Measurements from ENCODE around the gene TOP2B. TPM values are rescaled to one million over a fixed set of nuclear protein-coding genes. Genes with fewer than 3 reads are reported as not detected.

The TOP2B gene
- total and polyA plus RNA-seq, 5 experiments from 2014 or later = 65.7 to 199 (median 122) TPM

DNA sequence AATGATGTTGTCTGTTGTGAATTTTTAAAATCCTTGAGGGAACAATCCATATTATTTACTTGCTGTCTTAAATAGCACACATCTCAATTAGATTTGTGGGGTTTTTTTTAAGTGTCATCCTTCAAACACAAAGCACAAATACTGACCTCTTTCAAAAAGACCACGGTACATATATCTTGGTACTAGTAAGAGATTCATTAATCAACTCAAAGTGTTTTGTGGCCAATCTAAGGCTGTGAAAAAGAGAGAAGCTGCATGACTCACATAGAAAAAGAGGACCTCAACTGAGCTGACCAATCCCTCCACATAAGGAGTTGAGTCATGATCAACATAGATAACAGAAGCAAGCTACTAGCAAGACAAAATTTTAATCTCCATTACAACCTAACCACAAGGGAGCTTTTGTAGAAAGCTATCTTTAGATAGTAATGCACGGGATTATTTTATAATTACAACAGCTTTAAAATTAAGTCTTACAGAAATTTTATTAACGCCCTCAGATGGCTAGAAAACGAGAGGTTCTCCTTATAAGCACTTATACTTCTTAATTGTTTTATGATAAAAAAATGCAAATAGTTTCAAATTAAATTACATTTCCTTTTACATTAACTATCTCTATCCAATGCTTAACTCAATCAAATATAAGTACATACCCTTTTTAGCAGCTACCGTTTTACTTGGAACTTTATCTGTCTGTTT lies 60.5 kb downstream of the TOP2B start:
- Mint-ChIP-seq H3K4me3 (no peak overlapping the region), H3K27ac (peak overlapping the region in 6 of 10 donors; percentile 17 to 75 (median 51)), H3K9me3 (no peaks in the 10 kb centered on the region), H3K27me3 (no peaks in the 10 kb centered on the region), H3K36me3 (peaks cover 0 to 90% (median 21%) of the 10 kb centered on the region in 3 donors), H3K4me1 (peaks cover 0 to 7% (median 1%) of the 10 kb centered on the region in 4 donors)
- DNase-seq (no peak), ATAC-seq (no peak)
- POLR2A ChIA-PET = no interaction called here

DNA sequence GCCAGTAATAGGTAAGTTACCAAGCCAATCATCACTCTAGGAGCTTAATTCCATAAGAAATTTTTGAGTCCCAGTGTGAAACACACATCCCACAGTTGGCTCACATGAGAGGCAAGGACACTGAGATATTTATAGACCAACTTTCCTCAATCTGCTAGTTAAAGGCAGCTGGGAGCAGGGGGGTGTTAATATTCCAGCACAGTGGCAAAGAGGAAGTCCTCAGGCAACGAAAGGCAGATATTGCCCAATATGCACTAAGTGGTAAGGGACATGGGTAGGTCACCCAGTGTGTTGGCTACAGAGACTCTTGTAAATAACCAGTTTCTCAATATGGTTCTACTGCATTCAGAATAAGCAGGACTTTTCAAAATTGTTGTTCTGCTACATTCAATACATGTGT lies 61.0 kb downstream of the TOP2B start:
- ATAC-seq (no peak), DNase-seq (no peak)
- Mint-ChIP-seq H3K9me3 (no peaks in the 10 kb centered on the region), H3K4me3 (no peak overlapping the region), H3K27ac (peak overlapping the region in 7 of 10 donors; percentile 15 to 79 (median 50)), H3K36me3 (peaks cover 2 to 92% (median 21%) of the 10 kb centered on the region in 3 donors), H3K27me3 (no peaks in the 10 kb centered on the region), H3K4me1 (peaks cover 0 to 7% (median 1%) of the 10 kb centered on the region in 4 donors)
- POLR2A ChIA-PET = no interaction called here

DNA sequence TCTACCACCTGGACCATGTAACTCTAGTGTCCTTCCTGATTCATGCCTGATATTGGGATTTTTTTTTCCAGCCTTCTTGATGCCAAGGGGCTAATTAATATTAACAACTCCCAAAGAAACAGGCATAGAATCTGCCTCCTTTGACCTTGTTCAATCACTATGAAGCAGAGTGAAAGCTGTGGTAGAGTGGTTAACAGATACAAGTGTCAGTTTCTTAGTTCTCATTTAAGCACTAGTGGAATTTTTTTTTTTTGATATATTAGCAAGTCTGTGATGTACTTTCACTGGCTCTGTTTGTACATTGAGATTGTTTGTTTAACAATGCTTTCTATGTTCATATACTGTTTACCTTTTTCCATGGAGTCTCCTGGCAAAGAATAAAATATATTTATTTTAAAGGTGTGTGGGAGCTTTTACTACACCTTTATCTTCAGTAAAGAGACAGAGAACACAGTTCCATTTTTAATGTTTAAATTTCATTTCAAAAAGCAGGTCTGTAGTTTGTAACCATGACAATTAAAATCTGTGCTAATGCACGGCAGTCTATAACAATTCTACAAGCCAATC lies 67.1 kb downstream of the TOP2B start:
- no peak for DNase-seq
- ATAC-seq = no peak
- no peaks in the 10 kb centered on the region for H3K9me3 Mint-ChIP-seq
- no peaks in the 10 kb centered on the region for H3K27me3 Mint-ChIP-seq
- POLR2A ChIA-PET = no interaction called here
- peaks cover 3 to 65% (median 4%) of the 10 kb centered on the region in 3 donors for H3K36me3 Mint-ChIP-seq
- no peak overlapping the region for H3K4me3 Mint-ChIP-seq
- peak overlapping the region in 4 of 10 donors; percentile 22 to 63 (median 40) for H3K27ac Mint-ChIP-seq
- peaks cover 0 to 7% (median 5%) of the 10 kb centered on the region in 4 donors for H3K4me1 Mint-ChIP-seq

DNA sequence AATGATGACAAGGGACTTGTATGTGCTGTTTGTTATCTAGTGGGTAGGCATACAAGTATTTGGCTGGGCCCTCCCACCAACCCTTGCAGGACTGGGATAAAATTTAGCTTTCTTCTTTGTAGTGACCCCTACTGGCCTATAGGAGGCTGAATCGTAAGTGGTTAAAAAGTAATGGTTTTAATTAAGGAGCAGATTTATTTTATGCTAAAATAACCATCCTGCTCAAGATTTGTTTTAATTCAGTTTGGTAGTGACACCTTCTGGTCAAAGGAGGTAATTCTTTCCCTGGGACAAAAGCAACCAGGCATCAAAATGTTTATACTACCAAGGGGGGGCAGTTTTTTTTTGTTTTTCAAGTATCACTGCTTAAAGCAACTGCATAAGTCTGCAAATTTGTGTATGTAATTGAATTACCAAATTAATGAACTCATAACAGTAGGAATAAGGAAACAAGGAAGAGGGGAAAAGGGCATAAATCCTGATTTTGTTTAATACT lies 70.7 kb downstream of the TOP2B start:
- DNase-seq (peak in 5 of 10 donors; percentile 7 to 39 (median 17)), ATAC-seq (peak; percentile 54 to 58)
- H3K9me3 Mint-ChIP-seq = no peaks in the 10 kb centered on the region
- POLR2A ChIA-PET = no interaction called here
- H3K36me3 Mint-ChIP-seq = peaks cover 0 to 31% (median 4%) of the 10 kb centered on the region in 3 donors
- H3K27ac Mint-ChIP-seq = peak overlapping the region in 8 of 10 donors; percentile 1 to 83 (median 56)
- no peak overlapping the region for H3K4me3 Mint-ChIP-seq
- H3K4me1 Mint-ChIP-seq = peaks cover 0 to 7% (median 5%) of the 10 kb centered on the region in 4 donors
- H3K27me3 Mint-ChIP-seq = no peaks in the 10 kb centered on the region

DNA sequence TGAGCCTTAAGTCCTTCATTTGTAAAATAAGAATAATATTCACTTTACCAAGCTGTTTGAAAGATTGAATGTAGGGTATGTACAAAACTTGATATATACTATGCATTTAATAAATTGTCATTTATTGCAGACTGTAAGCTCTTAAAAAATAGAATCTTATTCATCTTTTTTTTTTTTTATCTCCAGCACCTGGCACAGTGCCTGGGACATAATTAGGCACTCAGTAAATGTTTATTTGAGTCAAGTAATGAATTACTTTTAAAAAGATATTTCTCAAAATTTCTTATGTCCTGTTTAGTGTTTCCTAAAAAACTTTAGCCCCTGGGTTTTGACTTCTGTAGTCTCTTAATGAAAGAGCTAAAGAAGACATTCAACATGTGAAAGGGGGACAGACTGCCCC lies 71.7 kb downstream of the TOP2B start:
- POLR2A ChIA-PET = interaction anchor here (0.7 kb wide), 1 partner anchor 20 kb away, joined by 3 read pairs; no protein-coding TSS in a partner anchor
- peak overlapping the region in 6 of 10 donors; percentile 47 to 83 (median 64) for H3K27ac Mint-ChIP-seq
- no peak overlapping the region for H3K4me3 Mint-ChIP-seq
- H3K9me3 Mint-ChIP-seq = no peaks in the 10 kb centered on the region
- H3K36me3 Mint-ChIP-seq = peaks cover 0 to 20% (median 0%) of the 10 kb centered on the region in 3 donors
- DNase-seq (no peak), ATAC-seq (no peak)
- peaks cover 0 to 7% (median 5%) of the 10 kb centered on the region in 4 donors for H3K4me1 Mint-ChIP-seq
- no peaks in the 10 kb centered on the region for H3K27me3 Mint-ChIP-seq

DNA sequence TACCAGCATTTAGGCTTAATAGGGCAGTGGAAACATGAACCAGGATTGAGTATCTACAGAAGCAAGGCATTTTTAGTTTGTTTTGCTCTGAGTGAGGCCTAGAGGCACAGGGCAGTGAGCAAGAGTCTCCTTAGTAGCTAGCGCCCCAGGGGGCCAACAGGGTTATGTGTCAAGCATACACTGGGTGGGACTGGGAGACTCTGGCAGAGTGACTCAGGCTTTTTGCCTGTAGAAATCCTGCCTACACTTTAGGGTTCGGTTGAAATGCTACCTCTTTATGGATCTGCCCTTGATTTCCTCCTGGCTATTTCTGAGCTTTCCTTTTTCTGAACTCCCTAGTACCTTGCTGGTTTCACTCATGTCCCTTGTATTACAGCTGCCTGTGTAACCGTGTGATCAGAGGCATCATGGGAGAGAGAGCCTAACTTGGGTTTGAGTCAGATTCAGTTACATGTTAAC lies 72.2 kb downstream of the TOP2B start:
- Mint-ChIP-seq H3K36me3 (peaks cover 0 to 17% (median 0%) of the 10 kb centered on the region in 3 donors), H3K4me3 (no peak overlapping the region), H3K27me3 (no peaks in the 10 kb centered on the region), H3K4me1 (peaks cover 0 to 7% (median 5%) of the 10 kb centered on the region in 4 donors), H3K9me3 (no peaks in the 10 kb centered on the region), H3K27ac (peak overlapping the region in 5 of 10 donors; percentile 47 to 86 (median 63))
- ATAC-seq (peak; percentile 35 to 44), DNase-seq (no peak)
- POLR2A ChIA-PET = interaction anchor here (0.7 kb wide), 1 partner anchor 20 kb away, joined by 3 read pairs; no protein-coding TSS in a partner anchor

DNA sequence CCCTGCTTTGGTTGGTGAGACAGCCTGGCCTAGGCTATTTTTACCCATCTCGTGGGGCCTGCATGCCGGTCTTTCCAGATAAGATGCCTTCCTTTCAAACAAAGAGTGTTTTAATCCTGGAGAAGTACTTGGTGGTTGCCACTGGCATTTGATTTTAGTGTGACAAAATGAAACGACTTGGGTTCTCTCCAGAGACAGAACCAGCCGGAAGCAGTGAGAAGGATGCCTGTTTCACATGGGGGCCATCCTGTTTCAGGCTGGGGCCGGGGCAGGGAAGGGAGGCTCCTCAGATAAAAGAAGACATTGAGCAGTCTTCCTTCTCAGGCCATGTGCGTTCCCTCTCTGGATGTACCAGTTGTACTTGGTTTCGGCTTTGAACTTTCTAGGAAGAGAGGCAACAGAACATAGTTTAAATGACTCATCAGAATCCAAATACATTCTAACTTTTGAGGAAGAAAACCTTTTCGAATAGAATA lies 74.9 kb downstream of the TOP2B start:
- POLR2A ChIA-PET = no interaction called here
- Mint-ChIP-seq H3K36me3 (no peaks in the 10 kb centered on the region), H3K4me3 (no peak overlapping the region), H3K4me1 (peaks cover 0 to 7% (median 5%) of the 10 kb centered on the region in 4 donors), H3K9me3 (no peaks in the 10 kb centered on the region), H3K27ac (no peak overlapping the region), H3K27me3 (peaks cover 0 to 1% (median 0%) of the 10 kb centered on the region in 5 donors)
- no peak for DNase-seq
- no peak for ATAC-seq

DNA sequence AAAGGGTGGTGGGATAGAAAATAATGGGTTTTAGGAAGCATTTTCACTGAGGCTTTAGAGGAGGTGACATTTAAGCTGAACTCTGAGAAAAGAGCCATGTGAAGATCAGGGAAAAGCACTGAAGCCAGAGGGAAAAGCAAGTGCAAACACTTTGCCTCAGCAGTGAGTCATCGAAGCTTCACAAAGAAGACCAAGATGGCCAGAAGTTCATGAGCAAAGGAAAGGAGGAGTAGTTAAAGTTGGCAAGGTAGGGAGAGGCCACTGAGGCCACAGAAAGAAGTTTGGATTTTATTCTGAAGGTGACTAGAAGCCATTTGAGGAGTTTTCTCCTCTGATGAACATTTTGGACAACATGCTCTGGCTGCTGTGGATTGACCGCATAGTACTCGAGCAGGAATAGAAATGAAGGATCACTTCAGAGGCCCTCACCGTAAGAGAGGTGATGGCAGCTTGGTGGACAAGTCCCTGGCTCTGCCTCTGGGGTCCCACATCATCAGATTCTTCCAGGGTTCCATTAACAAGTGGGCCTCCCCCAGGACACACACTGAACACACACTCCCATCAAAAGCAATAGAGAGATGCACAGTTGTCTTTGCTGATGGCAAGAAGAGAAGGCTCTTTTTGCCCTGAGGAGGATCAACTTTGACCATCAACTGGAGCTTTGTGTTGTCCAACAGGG lies 75.5 kb downstream of the TOP2B start:
- peaks cover 0 to 6% (median 3%) of the 10 kb centered on the region in 4 donors for H3K4me1 Mint-ChIP-seq
- peaks cover 0 to 1% (median 0%) of the 10 kb centered on the region in 5 donors for H3K27me3 Mint-ChIP-seq
- ATAC-seq = no peak
- no peaks in the 10 kb centered on the region for H3K36me3 Mint-ChIP-seq
- DNase-seq = no peak
- H3K4me3 Mint-ChIP-seq = no peak overlapping the region
- no peaks in the 10 kb centered on the region for H3K9me3 Mint-ChIP-seq
- POLR2A ChIA-PET = no interaction called here
- no peak overlapping the region for H3K27ac Mint-ChIP-seq

DNA sequence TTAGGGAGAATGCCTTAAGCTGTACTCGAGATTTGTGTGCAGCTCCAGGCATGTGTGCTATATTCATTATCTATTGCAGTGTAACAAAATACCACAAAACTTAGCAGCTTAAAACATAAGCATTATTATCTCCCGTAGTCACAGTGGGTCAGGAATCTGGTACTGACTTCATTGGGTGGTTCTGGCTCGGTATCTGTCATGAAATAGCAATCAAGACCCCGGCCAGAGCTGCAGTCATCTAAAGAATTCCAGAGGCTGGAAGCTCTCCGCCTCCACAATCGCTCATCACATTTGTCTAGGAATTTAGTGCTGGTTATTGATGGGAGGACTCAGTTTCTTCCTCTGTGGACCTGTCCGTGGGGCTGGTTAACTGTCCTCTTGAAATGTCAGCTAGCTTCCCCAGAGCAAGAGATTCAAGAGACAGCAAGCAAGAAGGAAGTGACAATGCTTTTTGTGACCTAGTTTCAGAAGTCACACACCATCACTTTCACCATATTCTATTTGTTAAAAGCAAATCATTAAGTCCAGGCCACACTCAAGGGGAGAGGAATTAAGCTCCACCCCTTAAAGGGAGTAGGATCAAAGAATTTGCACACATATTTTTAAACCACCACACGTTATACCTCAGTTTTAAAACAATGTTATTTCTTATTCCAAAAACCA lies 76.1 kb downstream of the TOP2B start:
- H3K9me3 Mint-ChIP-seq = no peaks in the 10 kb centered on the region
- H3K4me1 Mint-ChIP-seq = peaks cover 0 to 3% (median 0%) of the 10 kb centered on the region in 4 donors
- no peak for ATAC-seq
- H3K36me3 Mint-ChIP-seq = no peaks in the 10 kb centered on the region
- no peak overlapping the region for H3K4me3 Mint-ChIP-seq
- POLR2A ChIA-PET = no interaction called here
- H3K27ac Mint-ChIP-seq = no peak overlapping the region
- peaks cover 0 to 5% (median 0%) of the 10 kb centered on the region in 5 donors for H3K27me3 Mint-ChIP-seq
- DNase-seq = no peak

DNA sequence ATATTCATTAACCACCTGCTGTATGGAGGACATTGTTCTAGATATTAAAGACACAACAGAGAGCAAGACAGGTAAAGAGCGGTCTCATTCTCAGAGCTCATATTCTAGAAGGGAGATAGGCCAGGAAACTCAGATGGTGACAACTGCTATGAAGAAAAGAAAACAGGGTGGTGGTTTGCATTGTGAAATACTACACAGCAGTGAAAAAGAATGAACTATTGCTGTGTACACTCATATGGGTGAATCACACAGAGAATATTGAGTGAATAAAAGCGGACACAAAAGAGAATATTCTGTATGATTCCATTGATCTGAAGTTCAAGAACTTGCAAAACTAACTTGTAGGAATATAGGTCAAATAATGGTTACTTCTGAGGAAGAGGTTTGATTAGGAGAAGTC lies 76.7 kb downstream of the TOP2B start:
- H3K27me3 Mint-ChIP-seq = peaks cover 0 to 5% (median 1%) of the 10 kb centered on the region in 5 donors
- H3K27ac Mint-ChIP-seq = peak overlapping the region in 1 of 10 donors; percentile 54
- POLR2A ChIA-PET = no interaction called here
- H3K9me3 Mint-ChIP-seq = no peaks in the 10 kb centered on the region
- ATAC-seq (no peak), DNase-seq (no peak)
- peaks cover 0 to 3% (median 0%) of the 10 kb centered on the region in 4 donors for H3K4me1 Mint-ChIP-seq
- H3K4me3 Mint-ChIP-seq = no peak overlapping the region
- no peaks in the 10 kb centered on the region for H3K36me3 Mint-ChIP-seq

DNA sequence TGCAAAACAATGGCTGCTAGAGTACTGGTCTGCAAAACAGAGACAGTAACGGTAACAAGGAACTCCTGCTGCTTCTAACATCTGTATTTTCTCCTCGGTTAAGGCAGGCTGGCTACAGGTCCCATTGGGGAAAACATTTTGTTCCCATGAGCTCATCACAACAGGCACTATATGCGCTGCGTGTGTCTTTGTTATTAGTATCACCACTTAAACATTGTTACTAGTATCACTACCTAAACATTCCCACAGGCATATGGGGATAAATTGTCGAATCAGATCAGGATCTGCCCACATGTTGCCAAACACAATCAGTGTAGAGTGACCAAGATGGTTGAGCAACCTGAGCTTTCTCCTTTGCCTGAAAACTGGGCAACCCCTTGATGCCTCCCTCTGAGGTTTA lies 77.2 kb downstream of the TOP2B start:
- POLR2A ChIA-PET = no interaction called here
- peaks cover 0 to under 1% (median 0%) of the 10 kb centered on the region in 4 donors for H3K4me1 Mint-ChIP-seq
- no peak for ATAC-seq

DNA sequence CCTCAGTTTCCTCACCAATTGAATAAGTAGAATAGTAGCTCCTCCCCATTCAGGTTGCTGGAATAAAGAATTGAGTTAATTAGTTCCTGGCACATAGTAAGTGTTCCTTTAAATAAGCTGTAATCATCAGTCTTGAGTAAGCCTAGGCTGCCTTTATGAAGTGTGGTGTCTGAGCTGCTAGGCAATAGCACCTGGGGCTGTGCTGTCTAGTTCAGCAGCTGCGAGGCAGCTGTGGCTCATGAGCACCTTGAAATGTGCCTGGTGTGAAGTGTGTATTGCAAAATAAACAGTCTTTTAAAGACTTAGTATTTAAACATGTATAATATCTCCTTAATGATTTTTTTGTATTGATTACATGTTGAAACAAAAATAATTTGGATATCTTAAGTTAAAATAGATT lies 77.6 kb downstream of the TOP2B start:
- no peak overlapping the region for H3K4me3 Mint-ChIP-seq
- no peaks in the 10 kb centered on the region for H3K9me3 Mint-ChIP-seq

More for the DNA sequence above, 77.2 kb downstream of the TOP2B start:
- no peak overlapping the region for H3K4me3 Mint-ChIP-seq
- no peak overlapping the region for H3K27ac Mint-ChIP-seq
- no peak for DNase-seq
- H3K36me3 Mint-ChIP-seq = no peaks in the 10 kb centered on the region
- peaks cover 0 to 8% (median 1%) of the 10 kb centered on the region in 5 donors for H3K27me3 Mint-ChIP-seq
- no peaks in the 10 kb centered on the region for H3K9me3 Mint-ChIP-seq

More for the DNA sequence above, 77.6 kb downstream of the TOP2B start:
- peaks cover 0 to 12% (median 1%) of the 10 kb centered on the region in 5 donors for H3K27me3 Mint-ChIP-seq
- ATAC-seq (no peak), DNase-seq (no peak)
- POLR2A ChIA-PET = no interaction called here
- H3K27ac Mint-ChIP-seq = peak overlapping the region in 1 of 10 donors; percentile 59
- H3K4me1 Mint-ChIP-seq = no peaks in the 10 kb centered on the region
- no peaks in the 10 kb centered on the region for H3K36me3 Mint-ChIP-seq
